Daoy (cell line): ENCODE data around the gene DPP10. TPM values are rescaled to one million over a fixed set of nuclear protein-coding genes. Genes with fewer than 3 reads are reported as not detected.

Experiments
- DNase-seq: peaks from one replicate; pipeline ENCODE4 v3.0.0-alpha.2; 2015; ENCODE audit warnings: low read depth
- total RNA-seq: library from RNA; depleted of rRNA; stranded (reverse); fragments of >200 nt; shearing (Covaris generic); gene quantifications from 2 replicates; pipeline ENCODE4 v1.2.3, GENCODE V29; 2014

Gene DPP10
- total RNA-seq, 1 experiment from 2014 or later = not detected

GRCh38 chr2:115694651-115695050 is 1252.2 kb downstream of the DPP10 start:
- no peak for DNase-seq

- no peak for DNase-seq
These were observed 1290.8 kb downstream of the DPP10 start for GRCh38 chr2:115733190-115733775.

- DNase-seq = no peak
These were observed 1295.7 kb downstream of the DPP10 start for GRCh38 chr2:115738111-115738510.

DNA sequence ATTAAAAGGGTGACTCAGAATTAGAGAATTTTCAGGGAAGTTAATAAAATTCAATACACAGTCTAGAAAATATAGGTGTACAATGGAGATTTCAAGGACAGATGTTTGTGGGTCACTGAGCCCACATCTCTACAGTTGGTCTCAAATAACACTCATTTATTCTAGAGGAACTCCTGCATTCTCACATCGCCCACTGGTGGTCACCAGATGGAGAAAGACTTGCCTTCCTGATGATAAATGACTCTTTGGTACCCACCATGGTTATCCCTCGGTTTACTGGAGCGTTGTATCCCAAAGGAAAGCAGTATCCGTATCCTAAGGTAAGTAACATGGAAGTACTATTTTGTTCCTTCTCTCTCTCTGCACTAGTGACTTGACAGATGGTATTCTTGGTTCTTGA is 1297.1 kb downstream of the DPP10 start:
- DNase-seq = no peak

DNA sequence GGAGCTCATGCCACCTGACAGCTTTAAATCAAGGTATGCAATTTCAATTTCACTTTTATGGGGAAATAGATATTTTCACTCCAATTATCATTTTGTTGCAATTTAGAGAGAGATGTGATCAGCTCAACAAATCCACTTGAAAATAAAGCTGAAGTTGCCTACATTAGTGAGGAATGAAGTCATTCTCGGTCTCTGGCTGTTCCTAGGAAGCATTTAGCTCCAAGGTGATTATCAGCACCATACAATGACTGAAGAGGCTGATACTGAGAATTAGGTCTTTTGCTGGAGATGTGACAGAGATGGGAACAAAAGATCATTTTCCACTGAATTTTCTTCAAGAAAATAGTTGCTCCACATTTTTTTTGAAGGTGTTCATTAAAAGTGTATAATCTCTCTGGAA is 1303.7 kb downstream of the DPP10 start:
- DNase-seq = no peak

DNA sequence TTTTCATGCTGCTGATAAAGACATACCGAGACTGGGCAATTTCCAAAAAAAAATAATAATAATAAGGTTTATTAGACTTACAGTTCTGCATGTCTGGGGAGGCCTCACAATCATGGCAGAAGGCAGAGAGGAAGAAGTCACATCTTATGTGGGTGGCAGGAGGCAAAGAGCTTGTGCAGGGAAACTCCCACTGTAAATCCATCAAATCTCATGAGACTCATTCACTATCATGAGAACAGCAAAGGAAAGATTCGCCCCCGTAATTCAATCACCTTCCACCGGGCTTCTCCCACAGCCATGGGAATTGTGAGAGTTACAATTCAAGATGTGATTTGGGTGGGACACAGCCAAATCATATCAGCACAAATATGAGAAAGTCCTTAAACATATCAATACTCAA is 1314.8 kb downstream of the DPP10 start:
- DNase-seq = no peak

GRCh38 chr2:115763601-115764000 is 1321.2 kb downstream of the DPP10 start:
- no peak for DNase-seq

DNA sequence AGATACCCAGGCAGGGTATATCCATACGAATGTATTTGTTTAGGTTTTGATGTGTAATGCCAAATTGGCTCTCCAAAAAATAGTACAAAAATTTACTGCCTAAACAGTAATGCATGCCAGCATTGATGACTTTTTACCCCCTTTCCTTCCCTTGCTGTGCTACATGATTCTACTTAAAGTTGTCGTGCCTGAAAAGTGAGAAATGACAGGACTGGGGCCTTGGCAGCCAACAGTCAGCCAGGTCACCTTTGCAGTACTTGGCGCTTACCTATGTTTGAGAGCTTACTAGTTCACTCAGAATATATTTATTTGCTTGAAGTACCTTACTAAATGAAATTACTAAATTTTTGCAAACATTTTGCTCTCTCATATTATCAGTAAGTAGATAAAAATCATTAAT is 1329.1 kb downstream of the DPP10 start:
- no peak for DNase-seq

- DNase-seq = no peak
These were observed 1331.9 kb downstream of the DPP10 start for GRCh38 chr2:115774361-115774760.

GRCh38 chr2:115779085-115779632 is 1336.7 kb downstream of the DPP10 start:
- no peak for DNase-seq

GRCh38 chr2:115782286-115782685 is 1339.8 kb downstream of the DPP10 start:
- no peak for DNase-seq

GRCh38 chr2:115796078-115796477 is 1353.6 kb downstream of the DPP10 start:
- no peak for DNase-seq

GRCh38 chr2:115807276-115807675 is 1364.8 kb downstream of the DPP10 start:
- no peak for DNase-seq

DNA sequence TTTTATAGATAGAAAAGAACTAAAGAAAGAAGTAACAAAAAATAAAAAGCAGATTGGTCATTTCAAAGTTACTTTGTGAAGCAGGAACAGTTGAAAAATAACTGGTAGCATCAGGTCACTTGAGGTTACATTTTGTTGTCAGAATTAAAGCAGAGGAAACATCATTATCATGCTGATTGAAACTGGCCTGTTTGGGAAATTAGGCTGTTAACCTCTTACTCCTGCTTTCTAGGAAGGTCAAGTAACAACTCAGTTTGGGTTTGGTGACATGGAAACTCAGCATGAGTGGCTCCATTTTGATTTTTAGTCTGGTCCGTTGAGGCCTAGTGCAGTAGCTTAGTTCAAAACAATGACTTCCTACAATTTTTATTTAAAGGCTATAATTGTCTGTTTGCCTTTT is 1383.5 kb downstream of the DPP10 start:
- DNase-seq = no peak

DNA sequence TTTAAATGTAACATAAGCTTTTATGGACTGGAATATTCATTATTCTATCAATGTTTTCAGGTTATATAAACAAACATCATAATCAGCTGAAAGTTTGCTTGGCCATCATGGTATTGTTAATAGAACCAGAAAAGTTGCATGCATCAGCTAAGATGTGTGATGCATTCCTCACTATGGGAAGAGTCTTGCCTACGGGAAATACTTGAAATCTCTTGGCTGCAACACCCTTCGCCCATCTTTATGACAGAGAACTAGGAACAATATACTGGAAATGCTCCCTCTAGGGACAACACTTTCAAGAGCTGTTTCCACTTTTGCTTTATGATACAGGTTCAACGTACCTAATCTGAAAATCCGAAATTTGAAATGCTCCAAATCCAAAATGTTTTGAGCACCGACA is 1390.8 kb downstream of the DPP10 start:
- no peak for DNase-seq

DNA sequence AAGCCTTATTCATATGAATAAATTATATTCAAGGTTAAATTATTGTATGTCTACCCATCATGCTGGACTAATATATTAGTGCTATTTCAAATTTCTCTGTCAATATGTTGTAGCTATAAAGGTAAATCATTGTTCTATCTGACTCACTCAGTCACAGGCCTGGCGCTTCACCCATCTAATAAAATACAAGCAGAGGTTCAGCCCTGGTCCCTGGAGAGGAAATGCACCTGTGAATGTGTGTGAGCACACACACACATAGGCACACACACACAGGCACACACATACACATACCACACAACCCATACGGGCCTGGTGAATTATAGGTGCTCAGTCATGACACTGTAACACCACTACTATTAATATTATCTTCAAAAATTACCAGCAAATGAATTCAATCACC is 1396.1 kb downstream of the DPP10 start:
- DNase-seq = no peak

GRCh38 chr2:115842306-115842705 is 1399.9 kb downstream of the DPP10 start:
- no peak for DNase-seq

DNA sequence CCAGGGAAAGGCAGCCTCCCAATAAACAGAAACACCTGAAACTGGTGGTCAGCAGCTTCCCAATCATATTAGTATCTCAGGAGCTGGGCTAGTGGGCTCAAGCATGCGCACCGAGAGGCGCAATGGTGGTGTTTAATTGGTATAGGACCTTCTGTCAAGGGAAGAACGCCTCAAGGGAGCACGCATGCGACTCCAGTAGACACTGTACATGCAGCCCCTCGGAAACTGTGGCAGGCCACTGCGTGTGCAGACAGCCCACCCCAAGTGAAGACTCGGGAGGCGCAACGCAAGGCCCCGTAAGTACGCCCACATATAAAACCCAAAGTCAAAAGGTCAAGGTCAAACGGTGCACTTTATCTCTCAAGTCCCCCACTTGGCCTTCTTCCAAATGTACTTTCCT is 1405.8 kb downstream of the DPP10 start:
- DNase-seq = no peak

DNA sequence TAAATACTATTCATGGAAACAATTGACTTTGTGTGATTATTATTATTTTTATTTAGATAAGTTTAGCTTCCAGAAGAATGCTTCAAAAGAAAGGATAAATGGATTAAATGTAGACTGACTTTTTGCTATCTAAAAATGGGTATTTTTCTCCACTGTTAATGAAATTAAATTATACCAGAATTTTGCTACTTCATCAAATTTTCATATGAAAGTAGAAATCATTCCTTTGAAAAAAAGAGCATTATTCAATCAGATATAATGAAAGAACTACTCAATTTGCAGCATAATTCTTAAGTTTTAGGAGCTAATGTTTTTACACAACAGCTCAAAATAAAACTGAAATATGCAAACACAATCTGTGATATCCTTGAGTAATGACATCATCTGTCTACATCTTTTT is 1424.6 kb downstream of the DPP10 start:
- no peak for DNase-seq

DNA sequence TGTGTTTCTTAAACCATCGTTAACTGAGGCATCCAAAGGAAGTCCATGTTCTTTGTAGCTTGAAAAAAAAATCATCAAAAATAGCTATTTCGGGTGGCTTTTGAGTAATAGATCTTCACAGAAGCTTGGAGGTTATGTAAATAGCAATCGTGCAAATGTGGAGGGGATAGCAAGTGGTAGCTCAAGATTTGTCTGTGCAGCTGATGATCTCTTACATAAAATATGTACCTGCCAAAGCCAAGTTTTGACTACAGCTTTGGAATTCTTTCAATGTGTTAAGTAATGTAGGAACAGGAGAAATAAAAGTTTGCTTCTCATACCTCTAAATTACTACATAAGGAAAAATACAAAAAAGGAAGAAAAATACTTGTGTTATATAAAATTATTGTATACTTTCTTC is 1432.0 kb downstream of the DPP10 start:
- no peak for DNase-seq

- no peak for DNase-seq
These were observed 1438.1 kb downstream of the DPP10 start for GRCh38 chr2:115880558-115880957.

GRCh38 chr2:115887209-115887776 is 1444.9 kb downstream of the DPP10 start:
- no peak for DNase-seq
